B cell (primary cell): ENCODE data around the gene RIN2. TPM values are rescaled to one million over a fixed set of nuclear protein-coding genes. Genes with fewer than 3 reads are reported as not detected.

Source experiments
- ATAC-seq: fragments of 200-7000 bp; cut with Tn5 transposase; one replicate; pipeline ENCODE4 v1.10.0; 2021; ENCODE audit warnings: low read depth, mild to moderate bottlenecking, moderate number of reproducible peaks, moderate library complexity
- CTCF ChIA-PET: fragments of 350-600 bp; sonication (Branson Sonifier 250); formaldehyde crosslinking; loops from one replicate; lab custom pipeline; 2021; ENCODE audit warnings: antibody characterized with exemption, inconsistent platforms; lab: Charles Lee
- POLR2A ChIA-PET: fragments of 350-600 bp; sonication (Branson Sonifier 250); formaldehyde crosslinking; loops from one replicate; lab custom pipeline; 2021; ENCODE audit warnings: antibody characterized with exemption; lab: Charles Lee
- DNase-seq: peaks from one replicate; pipeline ENCODE4 v3.0.0; 2013
- H2AFZ ChIP-seq: 2 replicates; pipeline ENCODE4 v1.6.1; 2012; ENCODE audit warnings: mild to moderate bottlenecking, low read depth, low read length; ENCODE audit not compliant: insufficient read depth, poor library complexity, severe bottlenecking
- H3K27ac ChIP-seq, 2 donors: 1 replicate in 1 of 2; 2 replicates in 1 of 2; pipeline ENCODE4 v1.5.1; 2012 to 2013; ENCODE audit warnings: low read length in 2 of 2, mild to moderate bottlenecking in 2 of 2, moderate library complexity in 1 of 2
- H3K27me3 ChIP-seq, 4 experiments: fragments of 200-600 bp in 1 of 4; sonication (generic) in 1 of 4; replicated peaks in 1 of 4; 1 replicate in 2 of 4; 2 replicates in 2 of 4; pipeline versions ENCODE4 v1.6.1 to v1.7.0; 2013 to 2016; ENCODE audit warnings: low read length in 3 of 4, mild to moderate bottlenecking in 2 of 4, mixed read lengths in 1 of 4, moderate library complexity in 1 of 4; ENCODE audit not compliant: insufficient read depth in 4 of 4, control insufficient read depth in 3 of 4; ENCODE audit errors: control extremely low read depth in 1 of 4
- H3K36me3 ChIP-seq, 2 experiments: replicated peaks in 1 of 2; 1 replicate in 1 of 2; 2 replicates in 1 of 2; pipeline versions ENCODE4 v1.6.1 to v1.7.1; 2013; ENCODE audit warnings: low read length in 1 of 2; ENCODE audit not compliant: insufficient read depth in 2 of 2, control insufficient read depth in 1 of 2; ENCODE audit errors: control extremely low read depth in 1 of 2, extremely low read depth in 1 of 2
- H3K4me1 ChIP-seq, 2 donors: fragments of 200-600 bp in 1 of 2; sonication (generic) in 1 of 2; 1 replicate in 1 of 2; 2 replicates in 1 of 2; pipeline versions ENCODE4 v1.5.1 to v1.6.1; 2013 to 2017; ENCODE audit warnings: low read length in 2 of 2; ENCODE audit not compliant: control insufficient read depth in 2 of 2, insufficient read depth in 2 of 2
- H3K4me2 ChIP-seq: replicated peaks from 2 replicates; pipeline ENCODE3; 2012; ENCODE audit warnings: mild to moderate bottlenecking, low read depth, low read length; ENCODE audit not compliant: poor library complexity, severe bottlenecking
- H3K4me3 ChIP-seq, 5 experiments: fragments of 200-600 bp in 1 of 5; sonication (generic) in 1 of 5; 1 replicate in 3 of 5; 2 replicates in 2 of 5; pipeline versions ENCODE4 v1.5.1 to v1.7.0; 2011 to 2016; ENCODE audit warnings: low read length in 4 of 5, mild to moderate bottlenecking in 4 of 5, low read depth in 2 of 5, control low read depth in 1 of 5, moderate library complexity in 1 of 5; ENCODE audit not compliant: insufficient read depth in 1 of 5; ENCODE audit errors: control extremely low read depth in 1 of 5, extremely low read depth in 1 of 5
- H3K79me2 ChIP-seq: fragments of 200-600 bp; sonication (generic); one replicate; pipeline ENCODE4 v1.6.0; 2016; ENCODE audit warnings: low read length; ENCODE audit not compliant: control insufficient read depth, insufficient read depth
- H3K9ac ChIP-seq: fragments of 200-600 bp; sonication (generic); 2 replicates; pipeline ENCODE4 v1.6.1; 2017; ENCODE audit warnings: mild to moderate bottlenecking, low read length, moderate library complexity
- H3K9me3 ChIP-seq, 3 donors: one replicate each; pipeline versions ENCODE4 v1.6.1 to v1.7.1; 2013; ENCODE audit warnings: low read length in 2 of 3; ENCODE audit not compliant: control insufficient read depth in 2 of 3, insufficient read depth in 1 of 3; ENCODE audit errors: control extremely low read depth in 1 of 3
- H4K20me1 ChIP-seq: 2 replicates; pipeline ENCODE4 v1.6.0; 2012; ENCODE audit warnings: mild to moderate bottlenecking, low read length; ENCODE audit not compliant: insufficient read depth, control insufficient read depth, poor library complexity, severe bottlenecking
- H3K27ac Mint-ChIP-seq: one replicate; pipeline ENCODE4 v1.8.0; 2021; ENCODE audit warnings: mixed read lengths
- H3K27me3 Mint-ChIP-seq: one replicate; pipeline ENCODE4 v1.8.0; 2021; ENCODE audit warnings: mixed read lengths
- H3K4me1 Mint-ChIP-seq: one replicate; pipeline ENCODE4 v1.8.0; 2021; ENCODE audit warnings: mixed read lengths
- H3K4me3 Mint-ChIP-seq: one replicate; pipeline ENCODE4 v1.8.0; 2021; ENCODE audit warnings: mixed read lengths
- H3K9me3 Mint-ChIP-seq: one replicate; pipeline ENCODE4 v1.8.0; 2022; ENCODE audit warnings: mixed read lengths; ENCODE audit not compliant: insufficient read depth
- EZH2 ChIP-seq: IDR thresholded peaks from 2 replicates; pipeline ENCODE4 v1.6.1; 2012; ENCODE audit warnings: borderline replicate concordance, low read depth, mild to moderate bottlenecking, moderate library complexity, low read length; ENCODE audit not compliant: insufficient read depth, poor library complexity, severe bottlenecking
- WGBS: methylation state at CpG from one replicate; pipeline ENCODE4 v1.1.5; 2013; ENCODE audit warnings: missing lambda C conversion rate; ENCODE audit not compliant: insufficient coverage; 5-methylcytosine and 5-hydroxymethylcytosine counted together
- intact Hi-C: fragments of 100-400 bp; cut with micrococcal nuclease; formaldehyde crosslinking; loops from one replicate; pipeline ENCODE4 v1.10.0; 2022
- polyA plus RNA-seq: library from polyadenylated mRNA; depleted of rRNA; stranded (reverse); fragments of >200 nt; gene quantifications from 2 replicates; pipeline ENCODE4 v1.2.3, GENCODE V29; 2012
- total RNA-seq, 2 donors: library from RNA; stranded (reverse); fragments of 120-200 nt in 1 of 2; gene quantifications; 1 replicate in 1 of 2; 2 replicates in 1 of 2; pipeline versions ENCODE4 v1.2.3 to v1.2.4, GENCODE V29; 2013 to 2022
- TF ChIP-seq, protein P1 (sequence below): fragments of 200-600 bp; IDR thresholded peaks from one replicate; pipeline ENCODE4 v1.8.0; 2022; ENCODE audit warnings: antibody characterized with exemption, mild to moderate bottlenecking

RIN2 gene
- total and polyA plus RNA-seq, 2 donors (not counting 1 experiment from before 2014, with no cell fraction given): 0.15 to 0.32 TPM

DNA sequence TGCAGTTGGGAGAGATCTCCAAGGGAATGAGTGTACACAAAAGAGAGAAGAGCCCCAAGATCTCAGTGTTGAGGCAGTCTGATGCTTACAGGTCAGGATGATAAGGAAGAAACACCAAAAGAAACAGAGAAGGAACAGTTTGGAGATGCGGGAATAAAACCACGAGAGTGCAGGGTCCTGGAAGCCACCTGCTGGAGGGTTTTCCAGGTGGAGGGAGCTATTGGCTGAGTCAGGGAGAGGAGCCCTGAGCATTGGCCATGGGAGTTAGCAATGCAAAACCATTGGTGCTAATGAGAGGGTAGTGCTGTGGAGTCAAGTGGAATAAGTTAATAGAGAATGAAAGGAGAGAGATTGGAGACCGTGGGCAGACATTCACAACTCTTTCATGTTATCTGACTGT lies 39.2 kb upstream of the RIN2 start:
- Histone ChIP-seq H3K4me2 (no peak overlapping the region), H3K4me1 (no peaks in the 10 kb centered on the region), H3K9ac (no peak overlapping the region), H2AFZ (no peak overlapping the region), H3K36me3 (no peaks in the 10 kb centered on the region), H3K27ac (no peak overlapping the region), H3K27me3 (no peaks in the 10 kb centered on the region), H4K20me1 (no peaks in the 10 kb centered on the region), H3K9me3 (peaks cover 0 to 23% (median 19%) of the 10 kb centered on the region in 3 donors), H3K4me3 (no peak overlapping the region), H3K79me2 (no peaks in the 10 kb centered on the region)
- POLR2A ChIA-PET: no interaction called here
- no peak for TF ChIP-seq EZH2
- TF ChIP-seq, protein P1, sequence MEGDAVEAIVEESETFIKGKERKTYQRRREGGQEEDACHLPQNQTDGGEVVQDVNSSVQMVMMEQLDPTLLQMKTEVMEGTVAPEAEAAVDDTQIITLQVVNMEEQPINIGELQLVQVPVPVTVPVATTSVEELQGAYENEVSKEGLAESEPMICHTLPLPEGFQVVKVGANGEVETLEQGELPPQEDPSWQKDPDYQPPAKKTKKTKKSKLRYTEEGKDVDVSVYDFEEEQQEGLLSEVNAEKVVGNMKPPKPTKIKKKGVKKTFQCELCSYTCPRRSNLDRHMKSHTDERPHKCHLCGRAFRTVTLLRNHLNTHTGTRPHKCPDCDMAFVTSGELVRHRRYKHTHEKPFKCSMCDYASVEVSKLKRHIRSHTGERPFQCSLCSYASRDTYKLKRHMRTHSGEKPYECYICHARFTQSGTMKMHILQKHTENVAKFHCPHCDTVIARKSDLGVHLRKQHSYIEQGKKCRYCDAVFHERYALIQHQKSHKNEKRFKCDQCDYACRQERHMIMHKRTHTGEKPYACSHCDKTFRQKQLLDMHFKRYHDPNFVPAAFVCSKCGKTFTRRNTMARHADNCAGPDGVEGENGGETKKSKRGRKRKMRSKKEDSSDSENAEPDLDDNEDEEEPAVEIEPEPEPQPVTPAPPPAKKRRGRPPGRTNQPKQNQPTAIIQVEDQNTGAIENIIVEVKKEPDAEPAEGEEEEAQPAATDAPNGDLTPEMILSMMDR: no peak
- peaks cover 8% of the 10 kb centered on the region for H3K27me3 Mint-ChIP-seq
- intact Hi-C loops: no loop called here
- H3K9me3 Mint-ChIP-seq: peaks cover 8% of the 10 kb centered on the region
- CTCF ChIA-PET: no interaction called here
- DNase-seq (no peak), ATAC-seq (no peak)
- no peak overlapping the region for H3K27ac Mint-ChIP-seq
- no peak overlapping the region for H3K4me3 Mint-ChIP-seq
- no peaks in the 10 kb centered on the region for H3K4me1 Mint-ChIP-seq
- 90% methylated on average over 2 of the region's 3 CpGs for WGBS

- H3K4me2 ChIP-seq: no peak overlapping the region
- no peak for DNase-seq
- peaks cover 0 to 14% (median 14%) of the 10 kb centered on the region in 3 donors for H3K9me3 ChIP-seq
- no peaks in the 10 kb centered on the region for H3K79me2 ChIP-seq
- Mint-ChIP-seq H3K27ac (no peak overlapping the region), H3K9me3 (peaks cover 8% of the 10 kb centered on the region), H3K27me3 (peaks cover 8% of the 10 kb centered on the region), H3K4me1 (peaks cover 5% of the 10 kb centered on the region), H3K4me3 (no peak overlapping the region)
- no peaks in the 10 kb centered on the region for H4K20me1 ChIP-seq
- no peak overlapping the region for H2AFZ ChIP-seq
- ChIA-PET POLR2A (interaction anchor here (0.5 to 0.6 kb wide), 2 partner anchors 20 to 1706 kb away, joined by 5 to 6 read pairs; no protein-coding TSS in a partner anchor), CTCF (no interaction called here)
- 93% methylated on average over 18 of the region's 18 CpGs for WGBS
- intact Hi-C loops: no loop called here
- TF ChIP-seq, protein P1: no peak
- no peak for TF ChIP-seq EZH2
- H3K4me3 ChIP-seq: no peak overlapping the region
- H3K27me3 ChIP-seq: no peaks in the 10 kb centered on the region
- H3K9ac ChIP-seq: no peak overlapping the region
- ATAC-seq: no peak
- H3K27ac ChIP-seq: no peak overlapping the region
- peaks cover 0 to 2% of the 10 kb centered on the region in 2 donors for H3K4me1 ChIP-seq
- no peaks in the 10 kb centered on the region for H3K36me3 ChIP-seq
These were observed 37.1 kb upstream of the RIN2 start for GRCh38 chr20:19720991-19721390.
